Osteoblast (primary cell): ENCODE measurements around the gene CFAP43. TPM values are rescaled to one million over a fixed set of nuclear protein-coding genes. Genes with fewer than 3 reads are reported as not detected.

Source experiments
- DNase-seq: peaks from one replicate; pipeline ENCODE4 v3.0.0; 2011; ENCODE audit warnings: low spot score, mixed read lengths; ENCODE audit not compliant: insufficient read length; ENCODE audit errors: missing footprints
- H2AFZ ChIP-seq: 2 replicates; pipeline ENCODE4 v1.6.0; 2011; ENCODE audit warnings: mild to moderate bottlenecking, low read length
- H3K27ac ChIP-seq: 2 replicates; pipeline ENCODE4 v1.5.1; 2011; ENCODE audit warnings: mild to moderate bottlenecking, low read depth, low read length, moderate library complexity
- H3K27me3 ChIP-seq: 2 replicates; pipeline ENCODE4 v1.6.0; 2012; ENCODE audit warnings: mild to moderate bottlenecking, control low read depth, inconsistent platforms, low read length, moderate library complexity; ENCODE audit not compliant: insufficient read depth
- H3K36me3 ChIP-seq: 2 replicates; pipeline ENCODE4 v1.5.1; 2011; ENCODE audit warnings: mild to moderate bottlenecking, low read length, control low read depth, moderate library complexity; ENCODE audit not compliant: insufficient read depth
- H3K4me1 ChIP-seq: 2 replicates; pipeline ENCODE4 v1.5.1; 2011; ENCODE audit warnings: mild to moderate bottlenecking, low read length, control low read depth, moderate library complexity; ENCODE audit not compliant: insufficient read depth
- H3K4me2 ChIP-seq: 2 replicates; pipeline ENCODE4 v1.6.0; 2011; ENCODE audit warnings: mild to moderate bottlenecking, low read length; ENCODE audit not compliant: insufficient read depth
- H3K4me3 ChIP-seq: fragments of 200-600 bp; sonication (generic); 3 replicates; pipeline ENCODE4 v1.5.1; 2012; ENCODE audit warnings: mild to moderate bottlenecking, low read length, inconsistent platforms; ENCODE audit not compliant: insufficient read depth
- H3K79me2 ChIP-seq: 2 replicates; pipeline ENCODE4 v1.6.0; 2012; ENCODE audit warnings: mild to moderate bottlenecking, low read length, control low read depth, inconsistent platforms; ENCODE audit not compliant: insufficient read depth
- H3K9me3 ChIP-seq: 2 replicates; pipeline ENCODE4 v1.5.1; 2011; ENCODE audit warnings: low read depth, low read length, control low read depth
- H4K20me1 ChIP-seq: 2 replicates; pipeline ENCODE4 v1.6.0; 2012; ENCODE audit warnings: mild to moderate bottlenecking, low read length, control low read depth; ENCODE audit not compliant: insufficient read depth
- total RNA-seq: library from RNA; depleted of rRNA; stranded (reverse); fragments of >200 nt; gene quantifications from 2 replicates; pipeline ENCODE4 v1.2.3, GENCODE V29; 2012
- TF ChIP-seq, protein P1 (sequence below): IDR thresholded peaks from 2 replicates; pipeline ENCODE4 v1.5.1; 2011; ENCODE audit warnings: mild to moderate bottlenecking, low read depth, low read length, moderate library complexity; ENCODE audit errors: extremely low read depth

The CFAP43 gene
- total RNA-seq, 1 donor: 0.36 TPM

DNA sequence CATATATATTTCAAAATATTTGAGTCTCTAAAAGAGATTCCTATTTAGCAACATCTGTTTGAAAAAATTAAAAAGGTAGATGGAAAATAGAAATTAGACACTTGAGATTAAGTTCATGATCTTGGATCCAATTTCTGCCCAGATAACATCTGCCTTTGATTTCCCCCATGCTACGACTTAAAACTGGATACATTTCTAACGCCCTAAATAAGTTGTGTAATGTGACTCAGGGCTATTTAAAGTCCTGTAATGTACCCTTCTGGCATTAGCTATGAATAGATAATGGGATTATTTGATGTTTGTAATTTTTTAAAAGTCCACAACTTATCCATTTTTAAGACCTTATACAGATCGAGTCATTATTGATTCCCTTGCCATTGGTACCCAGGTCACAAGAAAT lies 23.4 kb downstream of the CFAP43 start:
- Histone ChIP-seq H3K4me2 (no peak overlapping the region), H3K4me1 (no peaks in the 10 kb centered on the region), H3K4me3 (no peak overlapping the region), H2AFZ (no peak overlapping the region), H3K27me3 (no peaks in the 10 kb centered on the region), H3K36me3 (no peaks in the 10 kb centered on the region), H3K27ac (no peak overlapping the region), H3K79me2 (no peaks in the 10 kb centered on the region), H4K20me1 (no peaks in the 10 kb centered on the region), H3K9me3 (no peaks in the 10 kb centered on the region)
- TF ChIP-seq, protein P1, sequence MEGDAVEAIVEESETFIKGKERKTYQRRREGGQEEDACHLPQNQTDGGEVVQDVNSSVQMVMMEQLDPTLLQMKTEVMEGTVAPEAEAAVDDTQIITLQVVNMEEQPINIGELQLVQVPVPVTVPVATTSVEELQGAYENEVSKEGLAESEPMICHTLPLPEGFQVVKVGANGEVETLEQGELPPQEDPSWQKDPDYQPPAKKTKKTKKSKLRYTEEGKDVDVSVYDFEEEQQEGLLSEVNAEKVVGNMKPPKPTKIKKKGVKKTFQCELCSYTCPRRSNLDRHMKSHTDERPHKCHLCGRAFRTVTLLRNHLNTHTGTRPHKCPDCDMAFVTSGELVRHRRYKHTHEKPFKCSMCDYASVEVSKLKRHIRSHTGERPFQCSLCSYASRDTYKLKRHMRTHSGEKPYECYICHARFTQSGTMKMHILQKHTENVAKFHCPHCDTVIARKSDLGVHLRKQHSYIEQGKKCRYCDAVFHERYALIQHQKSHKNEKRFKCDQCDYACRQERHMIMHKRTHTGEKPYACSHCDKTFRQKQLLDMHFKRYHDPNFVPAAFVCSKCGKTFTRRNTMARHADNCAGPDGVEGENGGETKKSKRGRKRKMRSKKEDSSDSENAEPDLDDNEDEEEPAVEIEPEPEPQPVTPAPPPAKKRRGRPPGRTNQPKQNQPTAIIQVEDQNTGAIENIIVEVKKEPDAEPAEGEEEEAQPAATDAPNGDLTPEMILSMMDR: no peak
- no peak for DNase-seq

DNA sequence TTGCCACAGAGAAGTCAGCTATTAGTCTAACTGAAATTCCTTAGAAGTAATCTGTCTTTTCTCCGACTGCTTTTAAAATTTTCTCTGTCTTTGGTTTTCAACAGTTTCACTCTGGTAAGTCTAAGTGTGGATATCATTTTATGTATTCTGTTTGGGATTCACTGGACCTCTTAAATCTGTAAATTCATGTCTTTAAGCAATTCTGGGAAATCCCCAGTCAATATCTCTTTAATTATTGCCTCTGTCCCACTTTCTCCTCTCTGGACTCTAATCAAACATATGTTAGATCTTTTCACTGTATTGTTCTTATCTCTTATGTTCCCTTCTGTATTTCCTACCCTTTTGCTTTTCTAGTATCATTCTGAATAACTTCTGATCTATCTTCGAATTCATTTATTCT lies 29.9 kb downstream of the CFAP43 start:
- Histone ChIP-seq H2AFZ (no peak overlapping the region), H3K79me2 (no peaks in the 10 kb centered on the region), H3K4me2 (no peak overlapping the region), H3K36me3 (no peaks in the 10 kb centered on the region), H3K9me3 (no peaks in the 10 kb centered on the region), H3K27ac (no peak overlapping the region), H3K4me1 (no peaks in the 10 kb centered on the region), H4K20me1 (no peaks in the 10 kb centered on the region), H3K27me3 (no peaks in the 10 kb centered on the region), H3K4me3 (no peak overlapping the region)
- TF ChIP-seq, protein P1: no peak
- DNase-seq: no peak

DNA sequence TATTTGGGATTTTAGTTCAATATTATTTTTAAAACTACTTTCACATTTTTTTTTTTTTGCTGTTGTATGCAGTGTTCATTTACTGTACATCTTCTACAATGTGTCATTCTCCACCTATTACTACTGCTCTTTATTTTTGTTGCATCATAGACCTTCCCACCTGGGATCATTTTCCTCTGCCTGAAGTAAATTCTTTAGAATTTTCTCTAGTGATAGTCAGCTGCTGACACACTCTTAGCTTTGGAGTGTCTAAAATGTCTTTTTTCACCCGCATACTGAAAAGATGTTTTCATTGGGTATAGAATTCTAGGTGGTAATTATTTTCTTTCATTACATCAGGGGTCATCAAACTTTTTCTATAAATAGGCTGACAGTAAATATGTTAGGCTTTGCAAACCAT lies 30.5 kb downstream of the CFAP43 start:
- H3K36me3 ChIP-seq: no peaks in the 10 kb centered on the region
- no peaks in the 10 kb centered on the region for H3K79me2 ChIP-seq
- TF ChIP-seq, protein P1: no peak
- no peak overlapping the region for H3K4me2 ChIP-seq
- no peak for DNase-seq
- no peaks in the 10 kb centered on the region for H3K4me1 ChIP-seq
- no peaks in the 10 kb centered on the region for H3K27me3 ChIP-seq
- no peaks in the 10 kb centered on the region for H3K9me3 ChIP-seq
- no peak overlapping the region for H2AFZ ChIP-seq
- no peak overlapping the region for H3K27ac ChIP-seq
- no peaks in the 10 kb centered on the region for H4K20me1 ChIP-seq
- H3K4me3 ChIP-seq: no peak overlapping the region

DNA sequence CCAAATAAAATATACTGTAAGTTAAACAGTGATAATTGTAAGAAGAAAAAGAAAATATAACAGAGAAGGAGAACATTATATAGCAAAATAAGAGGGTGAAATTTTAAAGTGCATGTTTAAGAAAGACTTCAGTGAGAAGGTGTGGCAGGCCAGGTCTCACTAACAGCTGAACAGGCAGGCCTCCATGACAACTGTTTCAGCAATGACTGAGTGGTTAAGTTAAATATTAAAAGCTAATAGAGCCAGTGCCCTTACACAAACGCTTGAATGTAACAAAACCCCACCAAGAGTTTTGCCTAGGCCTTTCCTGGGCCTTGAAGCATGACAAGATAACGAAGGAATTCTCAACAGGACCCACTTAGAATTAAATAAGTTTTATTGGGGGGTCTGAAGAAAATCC lies 32.6 kb downstream of the CFAP43 start:
- H3K4me2 ChIP-seq: no peak overlapping the region
- peaks cover 5% of the 10 kb centered on the region for H3K27me3 ChIP-seq
- TF ChIP-seq, protein P1: no peak
- H2AFZ ChIP-seq: no peak overlapping the region
- no peak overlapping the region for H3K4me3 ChIP-seq
- H3K4me1 ChIP-seq: no peaks in the 10 kb centered on the region
- no peaks in the 10 kb centered on the region for H3K36me3 ChIP-seq
- no peak overlapping the region for H3K27ac ChIP-seq
- DNase-seq: no peak
- H3K79me2 ChIP-seq: no peaks in the 10 kb centered on the region
- no peaks in the 10 kb centered on the region for H3K9me3 ChIP-seq
- no peaks in the 10 kb centered on the region for H4K20me1 ChIP-seq
